Astrocyte of the cerebellum (primary cell): ENCODE results near the gene SEC24B.

Experiments used
- DNase-seq: peaks from one replicate; pipeline ENCODE4 v3.0.0-alpha.2; 2011; ENCODE audit warnings: low read depth
- H3K4me3 ChIP-seq: 2 replicates; pipeline ENCODE4 v1.5.1; 2011; ENCODE audit warnings: mild to moderate bottlenecking, low read depth, low read length, moderate library complexity
- in situ Hi-C: cut with HindIII; loops from 2 replicates; pipeline ENCODE4 v1.10.0; 2017; ENCODE audit warnings: low sequenced_read_pairs
- TF ChIP-seq, protein P1 (sequence below): IDR thresholded peaks from 2 replicates; pipeline ENCODE4 v1.5.1; 2012; ENCODE audit warnings: low read length, low read depth, moderate library complexity, mild to moderate bottlenecking; ENCODE audit errors: missing control alignments

The SEC24B gene

GRCh38 chr4:109560687-109561461 lies 127.3 kb downstream of the SEC24B start:
- in situ Hi-C loops = no loop called here
- peak; percentile 59 for DNase-seq
- TF ChIP-seq, protein P1, sequence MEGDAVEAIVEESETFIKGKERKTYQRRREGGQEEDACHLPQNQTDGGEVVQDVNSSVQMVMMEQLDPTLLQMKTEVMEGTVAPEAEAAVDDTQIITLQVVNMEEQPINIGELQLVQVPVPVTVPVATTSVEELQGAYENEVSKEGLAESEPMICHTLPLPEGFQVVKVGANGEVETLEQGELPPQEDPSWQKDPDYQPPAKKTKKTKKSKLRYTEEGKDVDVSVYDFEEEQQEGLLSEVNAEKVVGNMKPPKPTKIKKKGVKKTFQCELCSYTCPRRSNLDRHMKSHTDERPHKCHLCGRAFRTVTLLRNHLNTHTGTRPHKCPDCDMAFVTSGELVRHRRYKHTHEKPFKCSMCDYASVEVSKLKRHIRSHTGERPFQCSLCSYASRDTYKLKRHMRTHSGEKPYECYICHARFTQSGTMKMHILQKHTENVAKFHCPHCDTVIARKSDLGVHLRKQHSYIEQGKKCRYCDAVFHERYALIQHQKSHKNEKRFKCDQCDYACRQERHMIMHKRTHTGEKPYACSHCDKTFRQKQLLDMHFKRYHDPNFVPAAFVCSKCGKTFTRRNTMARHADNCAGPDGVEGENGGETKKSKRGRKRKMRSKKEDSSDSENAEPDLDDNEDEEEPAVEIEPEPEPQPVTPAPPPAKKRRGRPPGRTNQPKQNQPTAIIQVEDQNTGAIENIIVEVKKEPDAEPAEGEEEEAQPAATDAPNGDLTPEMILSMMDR = no peak

DNA sequence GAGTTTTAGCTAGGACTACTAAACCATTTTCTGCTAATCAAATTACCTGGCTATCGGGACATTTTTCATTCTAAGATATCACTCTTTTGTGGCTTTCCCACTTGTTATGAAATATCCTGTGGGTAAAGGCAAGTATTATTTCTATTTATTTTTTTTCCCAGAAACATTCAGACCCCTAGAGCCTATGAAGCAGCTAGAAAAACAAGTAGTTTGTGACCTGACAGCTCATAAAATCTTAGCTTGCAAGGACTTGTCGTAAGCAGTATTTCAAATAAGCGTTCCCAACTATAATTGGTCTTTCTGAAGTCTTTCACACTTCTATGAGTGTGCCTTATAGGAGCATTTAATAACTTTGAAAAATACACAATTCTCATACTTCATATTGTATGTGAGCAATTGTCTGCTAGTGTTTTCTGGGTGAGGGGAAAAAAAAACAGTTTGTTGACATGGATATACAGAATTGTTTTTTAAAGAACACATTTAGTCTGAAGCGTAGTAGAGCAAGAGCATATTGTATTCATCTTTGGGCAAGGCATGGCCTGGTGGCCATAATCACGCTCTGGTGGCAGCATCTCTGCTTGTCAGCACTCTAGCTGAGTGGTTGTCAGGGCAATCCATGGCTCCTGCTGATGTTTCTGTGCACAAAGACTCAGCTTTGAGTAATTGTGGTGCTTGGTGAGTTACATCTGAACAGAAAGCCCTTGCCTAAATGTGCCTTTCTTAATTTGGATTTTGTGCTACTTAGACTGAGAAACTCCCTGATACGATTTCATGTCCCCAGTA lies 129.0 kb downstream of the SEC24B start:
- DNase-seq = no peak
- H3K4me3 ChIP-seq = no peak overlapping the region
- in situ Hi-C loops = no loop called here
- TF ChIP-seq, protein P1 = no peak

More at GRCh38 chr4:109560687-109561461, 127.3 kb downstream of the SEC24B start:
- peak overlapping the region; percentile 76 for H3K4me3 ChIP-seq

GRCh38 chr4:109571494-109571893 lies 137.9 kb downstream of the SEC24B start:
- no peak for DNase-seq
- in situ Hi-C loops = no loop called here
- TF ChIP-seq, protein P1 = no peak

GRCh38 chr4:109572154-109572553 lies 138.5 kb downstream of the SEC24B start:
- no peak overlapping the region for H3K4me3 ChIP-seq
- no peak for DNase-seq
- TF ChIP-seq, protein P1 = no peak
- in situ Hi-C loops = no loop called here

More at GRCh38 chr4:109571494-109571893, 137.9 kb downstream of the SEC24B start:
- H3K4me3 ChIP-seq = no peak overlapping the region

GRCh38 chr4:109574443-109574850 lies 140.8 kb downstream of the SEC24B start:
- TF ChIP-seq, protein P1 = no peak
- in situ Hi-C loops = no loop called here
- H3K4me3 ChIP-seq = no peak overlapping the region
- DNase-seq = no peak

GRCh38 chr4:109574931-109575804 lies 141.6 kb downstream of the SEC24B start:
- TF ChIP-seq, protein P1 = no peak
- in situ Hi-C loops = no loop called here
- no peak for DNase-seq
- H3K4me3 ChIP-seq = no peak overlapping the region
